Pulmonary artery endothelial cell (primary cell): ENCODE data around the gene FFAR3. TPM values are rescaled to one million over a fixed set of nuclear protein-coding genes. Genes with fewer than 3 reads are reported as not detected.
A peak's percentile ranks its signal among the peaks of the same experiment; 100 is the strongest.

Experiments
- DNase-seq: peaks from one replicate; pipeline ENCODE4 v3.0.0-alpha.2; 2011; ENCODE audit warnings: low read depth, low spot score
- total RNA-seq: library from RNA; depleted of rRNA; stranded (reverse); fragments of >200 nt; gene quantifications from 2 replicates; pipeline ENCODE4 v1.2.3, GENCODE V29; 2014

The FFAR3 gene, protein sequence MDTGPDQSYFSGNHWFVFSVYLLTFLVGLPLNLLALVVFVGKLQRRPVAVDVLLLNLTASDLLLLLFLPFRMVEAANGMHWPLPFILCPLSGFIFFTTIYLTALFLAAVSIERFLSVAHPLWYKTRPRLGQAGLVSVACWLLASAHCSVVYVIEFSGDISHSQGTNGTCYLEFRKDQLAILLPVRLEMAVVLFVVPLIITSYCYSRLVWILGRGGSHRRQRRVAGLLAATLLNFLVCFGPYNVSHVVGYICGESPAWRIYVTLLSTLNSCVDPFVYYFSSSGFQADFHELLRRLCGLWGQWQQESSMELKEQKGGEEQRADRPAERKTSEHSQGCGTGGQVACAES
- total RNA-seq = not detected in 2 replicates

DNA sequence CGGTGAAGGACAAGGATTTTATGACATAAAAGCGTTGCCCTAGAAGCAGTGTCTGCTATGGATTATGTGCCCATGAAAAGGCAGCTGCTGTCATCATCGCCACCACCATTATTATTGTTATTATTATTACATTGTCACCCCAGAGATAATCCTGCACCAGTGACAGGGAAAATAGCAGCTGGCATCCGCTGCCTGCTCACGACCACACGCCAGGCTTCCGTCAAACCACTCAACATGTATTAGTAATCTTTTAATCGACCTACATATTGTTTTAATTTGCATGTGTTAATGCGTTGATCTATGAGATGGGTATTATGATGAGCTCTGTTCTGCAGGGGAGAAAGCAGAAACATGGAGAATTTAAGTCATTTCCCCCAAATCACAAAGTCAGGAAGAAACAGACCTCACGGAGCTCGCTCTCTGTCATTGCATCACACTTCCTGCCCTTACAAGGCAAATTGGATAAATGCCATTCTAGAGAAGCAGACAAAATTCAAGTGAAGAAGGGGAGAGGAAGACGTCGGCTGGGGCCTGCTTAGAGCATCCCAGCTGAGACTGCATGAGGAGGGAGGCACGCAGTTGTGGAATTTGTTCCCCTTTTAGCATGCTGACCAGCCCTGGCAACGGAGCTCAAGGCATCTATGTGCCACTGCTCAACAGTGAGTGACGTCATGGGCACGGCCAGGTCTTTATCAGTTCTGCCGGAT, at the start of gene FFAR3:
Gene FFAR3, plus strand, starts transcription at position 594 of the 707 bp plus-strand sequence. CDS start 431 bp downstream, outside the sequence.
- DNase-seq = no peak

DNA sequence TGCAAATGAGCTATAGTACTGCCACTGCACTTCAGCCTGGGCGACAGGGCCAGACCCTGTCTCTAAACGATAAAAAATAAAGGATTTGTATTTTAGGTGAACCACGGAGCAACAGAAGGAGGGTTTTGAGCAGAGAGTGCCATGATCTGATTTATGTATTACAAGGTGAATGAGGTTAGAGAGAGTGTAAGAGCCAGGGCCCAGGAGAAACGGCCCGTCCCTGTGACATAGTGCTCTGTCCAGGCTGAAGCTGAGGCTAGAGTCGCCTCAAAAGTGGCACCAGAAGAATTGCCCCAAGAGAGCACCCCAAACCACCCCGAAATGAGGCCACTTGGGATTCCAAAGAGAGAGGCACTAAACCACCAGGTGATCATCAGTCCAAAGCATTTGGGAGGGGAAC, 49.4 kb upstream of the FFAR3 start:
- no peak for DNase-seq

DNA sequence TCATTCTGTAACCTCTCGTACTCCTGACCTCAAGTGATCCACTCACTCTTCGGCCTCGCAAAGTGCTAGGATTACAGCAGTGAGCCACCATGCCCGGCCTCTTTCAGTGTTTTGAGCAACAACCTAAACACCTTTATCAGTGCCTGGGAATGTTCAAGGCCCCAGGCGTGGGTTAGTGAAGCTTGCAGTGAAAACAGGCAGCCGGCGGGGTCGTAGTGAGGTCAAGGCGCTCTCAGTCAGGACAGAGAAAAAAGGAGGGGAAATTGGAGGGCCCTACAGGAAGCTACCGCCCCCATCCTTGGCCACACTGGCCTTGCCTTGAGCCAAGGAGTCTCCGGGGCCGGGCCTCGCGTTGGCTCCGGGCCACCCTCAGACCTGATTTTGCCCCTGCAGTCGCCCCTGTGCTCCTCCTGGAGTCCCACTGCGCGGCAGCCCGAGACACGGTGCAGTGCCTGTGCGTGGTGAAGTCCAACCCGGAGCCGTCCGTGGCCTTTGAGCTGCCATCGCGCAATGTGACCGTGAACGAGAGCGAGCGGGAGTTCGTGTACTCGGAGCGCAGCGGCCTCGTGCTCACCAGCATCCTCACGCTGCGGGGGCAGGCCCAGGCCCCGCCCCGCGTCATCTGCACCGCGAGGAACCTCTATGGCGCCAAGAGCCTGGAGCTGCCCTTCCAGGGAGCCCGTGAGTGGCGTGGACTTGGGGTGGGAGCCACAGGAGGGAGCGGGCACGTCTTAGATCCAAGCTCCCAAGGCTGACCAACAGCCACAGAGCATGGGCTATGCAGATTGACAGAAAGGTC, 48.6 kb upstream of the FFAR3 start:
- no peak for DNase-seq

DNA sequence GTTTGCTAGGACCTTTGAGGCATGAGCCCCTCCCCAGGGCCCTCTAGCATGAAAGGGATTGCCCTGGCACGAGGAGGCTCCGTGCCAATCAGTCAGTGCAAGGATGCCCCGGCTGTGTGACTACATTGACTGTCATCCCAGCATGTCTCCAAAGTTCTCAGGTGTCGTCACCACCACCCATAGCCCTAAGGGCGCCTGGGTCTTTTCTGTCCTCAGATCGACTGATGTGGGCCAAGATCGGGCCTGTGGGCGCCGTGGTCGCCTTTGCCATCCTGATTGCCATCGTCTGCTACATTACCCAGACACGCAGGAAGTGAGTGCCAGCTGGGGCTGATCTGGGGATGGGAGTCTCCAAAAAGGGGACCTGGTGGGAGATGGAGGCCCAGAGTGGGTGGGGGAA, 47.9 kb upstream of the FFAR3 start:
- DNase-seq = no peak

DNA sequence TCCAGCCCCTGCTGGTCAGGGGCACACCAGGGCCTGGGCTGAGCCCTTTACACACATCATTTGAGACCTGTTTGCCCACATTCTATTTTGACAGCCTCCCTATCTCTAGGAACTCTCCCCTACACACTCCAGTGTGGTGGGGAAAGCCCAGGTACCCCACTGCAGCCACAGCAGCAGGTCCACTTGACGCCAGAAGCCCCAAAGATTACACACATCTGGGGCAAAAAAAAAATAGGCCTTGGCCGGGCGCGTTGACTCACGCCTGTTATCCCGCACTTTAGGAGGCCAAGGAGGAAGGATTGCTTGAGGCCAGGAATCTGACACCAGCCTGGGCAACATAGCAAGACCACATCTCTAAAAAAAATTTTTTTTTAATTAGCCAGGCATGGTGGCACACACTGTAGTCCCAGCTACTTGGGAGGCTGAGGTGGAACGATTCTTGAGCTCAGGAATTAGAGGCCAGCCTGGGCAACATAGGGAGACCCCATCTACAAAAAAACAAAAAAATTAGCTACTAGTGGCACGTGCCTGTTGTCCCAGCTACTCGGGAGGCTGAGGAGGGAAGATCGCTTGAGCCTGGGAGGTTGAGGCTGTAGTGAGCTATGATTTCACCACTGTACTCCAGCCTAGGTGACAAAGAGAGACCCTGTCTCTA, 47.3 kb upstream of the FFAR3 start:
- no peak for DNase-seq

DNA sequence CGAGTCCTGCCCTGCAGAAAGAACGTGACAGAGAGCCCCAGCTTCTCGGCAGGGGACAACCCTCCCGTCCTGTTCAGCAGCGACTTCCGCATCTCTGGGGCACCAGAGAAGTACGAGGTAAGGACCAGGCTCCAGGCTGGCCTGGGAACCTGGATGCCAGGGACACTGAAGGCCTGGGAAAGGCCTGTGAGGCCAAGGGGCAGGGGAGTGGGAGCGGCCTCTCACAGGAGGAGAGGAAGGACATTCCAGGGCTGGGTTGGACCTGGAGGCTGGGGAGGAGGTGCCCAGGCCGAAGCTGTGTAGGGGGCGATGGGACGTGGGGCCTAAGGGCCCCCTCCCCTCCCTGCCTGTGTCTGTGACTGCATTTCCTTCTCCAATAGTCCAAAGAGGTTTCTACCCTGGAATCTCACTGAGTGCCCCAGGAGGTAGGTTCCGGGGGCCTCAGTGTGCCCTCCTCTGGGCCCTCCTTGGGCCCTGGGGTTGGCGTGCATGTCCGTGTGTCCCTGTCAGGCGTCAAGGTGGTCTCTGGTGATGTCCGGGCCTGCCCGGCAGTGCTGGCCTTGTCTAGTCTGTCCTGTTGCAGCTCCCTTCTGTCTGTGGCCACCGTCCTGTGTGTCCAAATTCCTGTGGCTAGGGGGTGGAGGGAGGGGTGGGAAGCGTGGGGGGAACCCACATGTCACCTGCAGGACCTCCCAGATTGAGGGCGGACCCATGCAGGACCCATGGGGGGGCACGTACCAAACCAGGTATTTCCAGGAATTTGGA, 46.2 kb upstream of the FFAR3 start:
- no peak for DNase-seq

DNA sequence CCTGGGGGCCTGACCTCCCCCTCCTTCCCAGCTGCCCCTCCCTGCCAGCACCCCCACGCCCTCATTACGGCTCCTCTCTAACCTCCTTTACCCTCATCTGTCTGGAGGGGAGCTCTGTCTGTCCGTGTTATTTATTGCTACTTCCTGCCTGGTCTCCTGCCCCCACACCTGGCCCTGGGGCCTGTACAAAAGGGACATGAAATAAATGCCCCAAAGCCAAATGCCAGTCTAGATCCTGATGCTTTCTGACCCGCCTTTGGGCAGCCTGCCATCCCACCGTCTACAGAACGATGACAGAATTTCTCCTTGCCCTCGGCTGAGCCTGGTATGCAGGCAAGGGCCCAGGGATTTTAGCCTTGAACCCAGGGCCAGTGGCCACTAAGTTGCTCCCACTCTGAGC, 44.7 kb upstream of the FFAR3 start:
- no peak for DNase-seq

DNA sequence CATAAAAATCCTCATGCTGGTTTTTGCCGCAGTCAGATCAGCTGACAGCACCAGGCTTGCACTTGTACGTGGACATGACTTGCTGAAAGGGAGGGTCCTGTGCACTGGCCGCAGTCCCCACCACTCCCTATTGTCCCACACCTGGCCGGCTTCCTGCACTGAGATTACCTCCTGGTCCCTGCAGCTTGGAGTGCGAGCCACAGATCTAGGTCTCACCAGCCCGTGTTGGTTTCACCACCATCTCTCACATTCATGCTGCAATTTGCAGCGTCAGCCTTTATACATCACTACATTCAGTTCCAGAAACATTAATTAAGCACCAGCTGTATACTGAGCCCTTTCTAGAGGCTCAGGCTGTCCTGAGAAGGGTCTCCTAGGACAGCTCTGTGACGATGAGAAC, 44.2 kb upstream of the FFAR3 start:
- DNase-seq = no peak

DNA sequence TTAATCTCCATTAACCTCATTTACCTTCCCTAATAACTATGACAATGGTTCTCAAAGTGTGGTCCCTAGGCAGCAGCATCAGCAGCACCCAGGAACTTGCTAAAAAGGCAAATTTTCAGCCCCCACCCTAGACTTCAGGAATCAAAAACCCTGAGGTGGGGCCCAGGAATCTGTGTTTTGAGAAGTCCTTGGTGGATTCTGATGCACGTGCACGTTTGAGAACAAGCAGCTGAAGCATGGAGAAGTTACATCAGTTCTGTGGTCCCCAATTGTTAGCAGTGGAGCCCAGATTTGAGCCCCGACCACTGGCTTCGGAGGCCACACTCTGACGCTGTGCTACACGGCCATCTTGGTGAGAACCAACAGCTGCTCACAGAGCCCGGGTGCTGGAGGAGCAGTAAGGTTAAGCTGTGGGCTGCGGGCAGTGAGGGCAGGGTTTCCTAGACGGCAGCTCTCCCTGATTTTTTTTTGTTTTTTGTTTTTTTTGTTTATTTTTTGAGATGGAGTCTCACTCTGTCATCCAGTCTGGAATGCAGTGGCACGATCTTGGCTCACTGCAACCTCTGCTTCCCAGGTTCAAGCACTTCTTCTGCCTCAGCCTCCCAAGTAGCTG, 43.3 kb upstream of the FFAR3 start:
- no peak for DNase-seq

DNA sequence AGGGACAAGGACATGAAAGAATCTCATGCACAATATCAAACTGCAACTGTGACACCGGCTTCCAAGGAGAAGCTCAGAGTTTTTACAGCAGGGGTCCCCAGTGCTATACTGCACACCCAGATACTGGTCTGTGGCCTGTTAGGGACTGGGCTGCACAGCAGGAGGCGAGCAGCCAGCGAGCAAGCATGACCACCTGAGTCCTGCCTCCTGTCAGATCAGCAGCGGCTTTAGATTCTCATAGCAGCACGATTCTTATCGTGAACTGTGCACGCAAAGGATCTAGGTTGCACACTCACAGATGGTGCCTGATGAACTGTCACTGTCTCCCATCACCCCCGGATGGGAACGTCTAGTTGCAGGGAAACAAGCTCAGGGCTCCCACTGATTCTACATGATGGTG, 42.4 kb upstream of the FFAR3 start:
- DNase-seq = no peak

DNA sequence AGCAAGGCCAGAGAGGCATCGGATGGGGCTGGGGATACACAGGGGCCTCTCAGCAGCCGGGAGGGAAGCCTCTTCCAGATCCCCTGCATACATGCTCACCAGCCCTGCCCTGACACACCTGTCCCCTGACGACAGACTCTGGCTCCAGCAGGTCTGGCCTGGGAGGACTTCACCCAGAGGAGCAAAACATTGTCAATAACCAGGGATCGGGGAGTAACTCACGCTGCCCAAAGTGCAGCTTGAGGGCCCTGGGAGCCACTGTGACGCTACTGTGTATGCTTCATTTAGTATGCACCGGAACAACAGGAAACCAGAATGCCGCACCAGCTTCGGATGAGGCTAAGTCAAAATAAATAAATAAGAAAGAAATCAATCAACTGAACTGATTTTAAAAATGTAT, 41.7 kb upstream of the FFAR3 start:
- no peak for DNase-seq

DNA sequence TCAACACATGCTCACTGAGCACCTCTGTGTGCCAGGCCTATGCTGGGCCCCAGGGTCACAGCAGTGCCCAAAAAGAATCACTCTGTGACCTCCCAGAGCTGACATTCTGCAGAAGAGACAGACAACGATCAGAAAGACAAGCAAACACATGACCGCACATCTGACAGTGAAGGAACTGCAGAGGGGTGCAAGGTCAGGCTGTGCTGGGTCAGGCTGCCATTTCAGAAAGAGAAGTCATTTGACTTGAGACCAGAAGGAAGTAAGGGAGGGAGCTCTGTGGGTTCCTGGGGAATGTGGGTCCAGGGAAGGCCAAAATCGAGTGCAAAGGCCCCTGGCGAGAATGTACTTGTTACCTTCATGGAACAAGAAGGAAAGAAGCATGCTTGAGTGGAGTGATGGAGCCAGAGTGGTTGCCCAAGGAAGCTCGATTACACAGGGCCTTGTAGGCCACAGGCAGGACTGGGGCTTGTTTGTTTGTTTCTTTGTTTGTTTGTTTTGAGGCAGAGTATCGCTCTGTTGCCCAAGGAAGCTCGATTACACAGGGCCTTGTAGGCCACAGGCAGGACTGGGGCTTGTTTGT, 40.7 kb upstream of the FFAR3 start:
- DNase-seq = no peak

DNA sequence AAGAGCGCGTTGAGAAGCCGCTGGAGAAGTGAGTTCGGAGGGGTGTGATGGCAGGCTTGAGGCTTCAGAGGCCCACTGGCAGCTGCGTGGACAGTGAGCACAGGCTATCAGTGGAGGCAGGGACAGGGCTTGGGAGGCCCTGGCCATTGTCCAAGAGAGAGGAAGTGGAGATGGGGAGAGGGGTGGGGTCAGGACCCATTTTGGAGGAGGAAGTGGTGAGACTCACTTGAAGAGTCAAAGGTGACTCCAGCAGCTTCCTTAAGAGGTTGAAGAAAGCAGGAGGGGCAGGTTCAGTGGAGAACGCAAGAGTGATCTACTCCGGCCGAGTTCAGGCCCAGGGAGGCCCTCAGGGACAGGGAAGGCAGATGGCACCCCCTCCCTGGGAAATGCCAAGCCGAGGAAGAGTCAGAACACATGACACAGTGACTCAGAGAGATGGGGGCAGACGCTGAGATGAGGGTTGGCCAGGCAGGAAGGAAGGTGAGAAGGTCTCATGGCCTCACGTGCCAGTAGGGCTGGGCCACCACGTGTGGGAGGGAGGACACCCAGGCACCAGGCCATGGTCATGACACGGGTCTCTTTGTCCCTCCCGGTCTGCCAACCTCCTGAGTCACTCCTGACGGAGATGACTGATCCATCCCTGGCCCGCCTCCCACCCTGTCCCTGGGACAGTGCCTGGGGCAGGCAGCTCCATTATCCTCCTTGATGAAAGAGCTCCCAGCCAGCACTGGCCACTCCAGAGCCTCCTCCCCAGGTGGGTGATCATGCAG, 39.4 kb upstream of the FFAR3 start:
- DNase-seq = peak; percentile 27

DNA sequence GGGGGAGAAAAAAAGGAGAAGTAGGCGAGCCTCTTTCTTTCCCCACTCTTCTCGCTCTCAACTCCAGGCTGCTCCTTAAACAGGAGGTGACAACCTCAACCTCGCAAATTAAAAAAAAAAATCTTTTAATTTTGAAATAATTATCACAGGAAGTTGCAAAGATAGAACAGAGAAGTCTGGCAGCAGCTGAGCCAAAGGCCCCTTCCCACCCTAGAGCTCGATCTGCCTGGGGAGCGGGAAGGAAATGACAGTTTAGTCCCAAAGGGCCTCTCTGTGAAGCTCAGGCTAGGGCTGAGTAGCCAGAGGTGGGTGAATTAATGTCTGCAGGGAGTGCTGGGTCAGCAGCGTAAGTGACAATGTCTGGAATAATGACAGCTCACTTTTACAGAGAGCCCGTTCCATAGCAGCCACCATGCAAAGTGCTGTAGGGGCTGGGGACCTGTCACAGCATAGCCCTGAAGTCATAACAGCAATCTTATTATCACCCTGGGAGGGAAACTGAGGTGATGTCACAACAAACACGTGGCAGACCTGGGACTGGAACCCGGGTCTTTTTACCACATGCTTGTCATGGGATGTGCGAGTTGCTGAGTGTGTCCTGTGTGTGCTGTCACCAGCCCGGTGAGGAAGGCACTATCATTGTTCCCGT, 38.1 kb upstream of the FFAR3 start:
- DNase-seq = no peak

DNA sequence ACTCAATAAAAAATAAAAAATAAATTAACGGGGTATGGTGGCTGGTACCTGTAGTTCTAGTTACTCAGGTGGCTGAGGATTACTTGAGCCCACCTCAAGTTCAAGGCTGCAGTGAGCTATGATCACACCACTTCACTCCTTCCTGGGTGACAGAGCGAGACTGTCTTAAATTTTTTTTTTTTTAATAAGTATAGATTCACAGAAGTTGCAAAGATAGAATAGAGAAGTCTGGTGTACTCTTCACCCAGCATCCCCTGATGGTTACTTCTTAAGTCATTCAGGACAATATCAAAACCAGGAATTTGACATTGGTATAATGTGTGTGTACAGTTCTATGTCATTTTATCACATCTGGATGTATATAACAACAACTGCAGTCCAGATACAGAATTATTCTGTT, 37.0 kb upstream of the FFAR3 start:
- DNase-seq = no peak

DNA sequence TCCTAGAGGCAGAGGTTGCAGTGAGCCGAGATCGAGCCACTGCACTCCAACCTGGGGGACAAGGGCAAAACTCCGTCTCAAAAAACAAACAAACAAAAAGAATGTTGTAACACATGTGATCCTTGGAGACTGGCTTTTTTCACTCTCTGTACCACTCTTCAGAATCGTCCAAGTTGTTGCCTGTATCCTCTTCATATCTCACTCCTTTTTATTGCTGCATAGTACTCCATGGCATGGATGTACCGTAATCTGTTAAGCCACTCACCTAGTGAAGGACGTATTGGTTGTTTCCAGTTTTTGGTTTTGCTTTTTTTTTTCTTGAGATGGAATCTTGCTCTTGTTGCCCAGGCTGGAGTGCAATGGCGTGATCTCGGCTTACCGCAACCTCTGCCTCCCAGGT, 36.2 kb upstream of the FFAR3 start:
- DNase-seq = no peak

DNA sequence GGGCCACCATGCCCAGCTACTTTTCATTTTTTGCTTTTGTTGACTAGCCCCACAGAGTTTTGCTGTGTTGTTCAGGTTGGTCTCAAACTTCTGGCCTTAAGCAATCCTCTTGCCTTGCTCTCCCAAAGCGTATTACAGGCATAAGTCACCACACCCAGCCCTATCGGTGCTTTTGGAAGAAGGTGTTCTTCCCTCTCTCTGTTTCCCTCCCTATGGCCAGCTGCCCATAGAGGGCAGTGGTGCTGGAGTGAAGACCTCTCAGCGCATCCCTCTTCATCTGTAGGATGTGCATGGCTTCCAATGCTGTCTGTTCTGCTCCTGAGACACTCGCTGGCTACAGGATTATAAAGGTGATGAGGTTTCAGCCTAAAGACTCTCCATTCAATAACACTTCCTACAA, 30.6 kb upstream of the FFAR3 start:
- no peak for DNase-seq

DNA sequence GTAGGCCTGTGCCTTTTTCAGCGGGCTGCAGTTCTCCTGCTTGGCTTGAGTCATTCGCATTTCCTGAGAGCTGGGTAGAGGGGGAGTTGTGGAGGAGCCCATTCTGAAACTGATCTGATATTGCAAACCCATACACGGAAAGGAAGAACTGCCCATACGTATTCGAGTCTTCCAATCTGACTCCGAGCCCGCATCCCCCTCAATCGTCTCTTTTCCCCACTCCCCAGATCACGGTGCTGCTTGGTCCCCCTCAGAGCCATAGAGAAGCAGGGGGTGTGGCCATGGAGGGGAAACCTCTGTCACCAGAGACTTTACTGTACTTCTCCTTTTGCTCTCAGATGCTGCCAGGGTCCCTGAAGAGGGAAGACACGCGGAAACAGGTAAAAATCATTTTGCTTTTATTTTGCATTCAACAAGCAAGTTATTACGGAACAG, 29.4 kb upstream of the FFAR3 start, which contains the start of gene CD22:
Gene CD22, plus strand, starts transcription at position 337 of the 435 bp plus-strand sequence. CDS start 2,854 bp downstream, outside the sequence.
- no peak for DNase-seq

DNA sequence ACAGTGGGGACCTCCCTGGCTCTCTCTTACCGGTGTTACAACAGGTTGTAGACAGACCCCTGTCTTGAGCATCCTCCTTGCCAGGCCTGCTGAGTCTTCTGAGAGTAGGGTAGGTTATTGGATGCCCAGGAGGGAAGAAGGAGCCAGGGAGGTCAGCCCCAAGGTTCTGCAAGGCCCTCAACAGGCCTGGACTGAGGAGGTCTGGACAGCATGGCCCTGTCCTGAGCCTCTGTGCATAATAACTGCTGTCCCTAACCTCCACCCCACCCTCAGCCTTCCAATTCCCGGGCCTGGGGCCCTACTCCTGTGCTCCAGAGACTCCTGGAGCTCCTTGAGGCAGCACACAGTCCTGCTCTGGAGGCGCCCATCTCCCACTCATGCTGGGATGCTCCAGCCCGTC, 28.9 kb upstream of the FFAR3 start:
- DNase-seq = no peak
